ENCODE results near the gene SRCAP.

The SRCAP gene

DNA sequence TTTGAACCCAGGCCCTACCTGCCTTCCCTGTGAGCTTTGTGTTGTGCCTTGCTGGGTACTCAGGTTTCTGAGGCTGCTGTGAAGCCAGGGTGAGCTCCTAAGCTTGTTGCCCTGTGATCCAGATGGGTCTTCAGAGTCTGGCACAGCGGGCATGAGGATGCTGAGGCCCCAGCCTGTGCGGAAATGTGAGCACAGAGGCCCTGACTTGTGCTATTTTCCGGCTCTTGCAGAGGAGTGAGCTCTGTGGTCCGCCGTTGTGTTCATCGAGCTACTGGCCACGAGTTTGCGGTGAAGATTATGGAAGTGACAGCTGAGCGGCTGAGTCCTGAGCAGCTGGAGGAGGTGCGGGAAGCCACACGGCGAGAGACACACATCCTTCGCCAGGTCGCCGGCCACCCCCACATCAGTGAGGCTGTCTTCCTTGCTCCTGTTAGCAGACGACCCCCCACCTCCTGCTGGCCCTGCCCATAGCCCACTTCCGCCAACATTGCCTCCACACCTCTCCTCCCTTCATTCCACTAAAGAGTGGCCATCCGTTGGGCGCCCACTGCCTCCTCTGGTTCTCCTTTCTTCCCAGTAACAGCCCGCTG is 52.0 kb downstream of the SRCAP start:
- DNase-seq (ENCODE audit: low read depth): no peak
- no peak overlapping the region for H3K4me3 ChIP-seq (ENCODE audit: low read length)
- TF ChIP-seq CTCF (conservative IDR thresholded peaks at IDR 0.05; ENCODE audit: low read length): no peak

- DNase-seq (ENCODE audit: low read depth): no peak
- no peak for TF ChIP-seq CTCF (conservative IDR thresholded peaks at IDR 0.05; ENCODE audit: low read length)
- H3K4me3 ChIP-seq (ENCODE audit: low read length): no peak overlapping the region
These were observed 54.6 kb downstream of the SRCAP start for GRCh38 chr16:30753596-30753995.

DNA sequence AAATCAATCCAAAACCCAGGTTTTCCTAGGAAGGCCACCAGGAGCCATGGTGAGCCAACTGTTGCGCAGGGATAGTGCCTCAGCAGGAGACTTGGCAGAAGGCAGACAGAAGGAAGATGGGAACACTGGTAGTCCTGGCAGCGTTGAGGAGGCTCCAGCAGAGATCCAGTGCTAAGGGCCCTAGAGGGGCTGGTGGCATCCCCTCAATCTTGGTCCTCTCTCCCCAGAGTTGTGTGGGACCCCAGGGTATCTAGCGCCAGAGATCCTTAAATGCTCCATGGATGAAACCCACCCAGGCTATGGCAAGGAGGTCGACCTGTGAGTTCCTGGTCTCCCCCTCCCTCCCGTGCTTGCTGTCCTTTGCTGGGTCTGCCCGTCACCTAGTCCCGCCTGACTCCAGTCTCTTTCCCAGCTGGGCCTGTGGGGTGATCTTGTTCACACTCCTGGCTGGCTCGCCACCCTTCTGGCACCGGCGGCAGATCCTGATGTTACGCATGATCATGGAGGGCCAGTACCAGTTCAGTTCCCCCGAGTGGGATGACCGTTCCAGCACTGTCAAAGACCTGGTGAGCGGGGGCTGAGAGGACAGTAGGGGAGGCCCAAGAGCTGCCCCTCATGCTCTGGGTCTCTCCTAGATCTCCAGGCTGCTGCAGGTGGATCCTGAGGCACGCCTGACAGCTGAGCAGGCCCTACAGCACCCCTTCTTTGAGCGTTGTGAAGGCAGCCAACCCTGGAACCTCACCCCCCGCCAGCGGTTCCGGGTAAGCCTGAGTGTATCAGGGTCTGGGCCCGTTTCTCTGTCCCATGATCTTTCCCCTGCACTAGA is 57.2 kb downstream of the SRCAP start:
- no peak for DNase-seq (ENCODE audit: low read depth)
- TF ChIP-seq CTCF (conservative IDR thresholded peaks at IDR 0.05; ENCODE audit: low read length): no peak
- no peak overlapping the region for H3K4me3 ChIP-seq (ENCODE audit: low read length)

DNA sequence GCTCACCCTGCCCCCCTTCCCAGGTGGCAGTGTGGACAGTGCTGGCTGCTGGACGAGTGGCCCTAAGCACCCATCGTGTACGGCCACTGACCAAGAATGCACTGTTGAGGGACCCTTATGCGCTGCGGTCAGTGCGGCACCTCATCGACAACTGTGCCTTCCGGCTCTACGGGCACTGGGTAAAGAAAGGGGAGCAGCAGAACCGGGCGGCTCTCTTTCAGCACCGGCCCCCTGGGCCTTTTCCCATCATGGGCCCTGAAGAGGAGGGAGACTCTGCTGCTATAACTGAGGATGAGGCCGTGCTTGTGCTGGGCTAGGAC is 57.8 kb downstream of the SRCAP start:
- TF ChIP-seq CTCF (conservative IDR thresholded peaks at IDR 0.05; ENCODE audit: low read length): no peak
- no peak overlapping the region for H3K4me3 ChIP-seq (ENCODE audit: low read length)
- DNase-seq (ENCODE audit: low read depth): no peak

DNA sequence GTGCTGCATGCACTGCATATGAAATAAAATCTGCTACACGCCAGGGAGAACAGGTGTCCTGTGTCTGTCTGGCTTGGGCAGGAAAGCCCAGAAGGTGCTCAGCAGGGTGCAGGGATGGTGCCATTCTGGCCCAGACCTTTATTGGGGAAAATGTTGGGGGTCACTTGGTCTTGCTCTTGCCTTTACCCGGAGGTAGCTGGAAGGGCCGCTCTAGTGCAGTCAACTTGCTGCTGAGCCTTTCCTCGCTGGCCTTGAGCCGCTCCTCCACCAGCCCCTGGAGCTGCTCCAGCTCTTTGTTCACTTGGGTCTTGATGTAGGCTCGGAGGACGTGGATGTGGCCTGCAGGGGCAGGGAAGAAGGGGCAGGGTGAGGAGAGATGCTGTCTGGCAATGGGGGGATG is 58.3 kb downstream of the SRCAP start:
- no peak overlapping the region for H3K4me3 ChIP-seq (ENCODE audit: low read length)
- TF ChIP-seq CTCF (conservative IDR thresholded peaks at IDR 0.05; ENCODE audit: low read length): no peak
- DNase-seq (ENCODE audit: low read depth): no peak

DNA sequence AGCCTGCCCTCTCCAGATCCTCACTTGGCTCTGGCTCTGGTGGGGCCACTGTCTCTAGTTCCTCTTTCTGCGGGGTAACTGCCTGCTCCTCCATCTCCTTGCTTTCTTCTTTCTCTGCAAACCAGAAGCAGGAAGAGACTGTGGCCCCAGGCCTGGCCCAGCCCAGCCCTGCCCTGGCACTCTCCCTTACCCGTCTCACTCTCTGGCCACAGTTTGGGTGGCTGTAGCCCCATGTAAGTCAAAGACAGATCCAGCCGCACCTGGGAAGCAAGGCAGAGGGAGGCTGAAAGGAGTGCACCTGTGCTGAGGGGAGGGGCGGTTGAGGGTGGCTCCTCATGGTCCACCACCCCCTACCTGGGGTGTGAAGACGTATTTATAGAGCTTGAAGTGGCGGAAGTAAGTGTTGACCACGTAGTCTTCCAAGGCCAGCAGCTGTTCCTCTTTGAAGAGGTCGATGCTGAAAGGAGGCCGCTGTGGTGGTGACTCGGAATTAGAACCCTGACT is 60.1 kb downstream of the SRCAP start:
- no peak for TF ChIP-seq CTCF (conservative IDR thresholded peaks at IDR 0.05; ENCODE audit: low read length)
- H3K4me3 ChIP-seq (ENCODE audit: low read length): no peak overlapping the region
- DNase-seq (ENCODE audit: low read depth): no peak

DNA sequence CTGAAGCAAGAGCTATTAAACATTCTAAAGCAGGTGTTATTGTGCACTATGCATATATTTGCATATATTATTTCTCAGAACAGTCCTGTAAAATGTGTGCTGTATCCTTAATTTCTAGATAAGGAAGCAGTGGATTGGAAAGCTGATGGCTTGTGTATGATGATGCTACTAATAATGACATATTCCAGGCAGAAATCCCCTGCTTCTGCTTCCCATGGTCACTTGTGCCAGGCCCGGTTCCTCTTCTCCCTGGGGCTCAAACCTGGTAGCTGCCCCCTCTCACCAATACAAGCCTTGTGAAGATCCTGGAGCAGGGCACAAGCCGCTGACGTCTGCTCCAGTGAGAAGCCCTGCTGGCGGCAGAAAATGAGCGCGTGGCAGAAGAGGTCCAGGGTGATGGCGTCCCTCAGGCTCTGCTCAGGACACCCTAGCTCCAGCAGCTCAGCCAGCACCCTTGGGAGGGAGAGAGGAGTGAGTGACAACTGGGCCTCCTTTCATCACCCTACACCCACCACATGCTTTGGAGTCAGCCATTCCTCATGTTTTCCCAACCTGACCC is 61.1 kb downstream of the SRCAP start:
- no peak overlapping the region for H3K4me3 ChIP-seq (ENCODE audit: low read length)
- no peak for TF ChIP-seq CTCF (conservative IDR thresholded peaks at IDR 0.05; ENCODE audit: low read length)
- DNase-seq (ENCODE audit: low read depth): no peak

All from AG10803 (cell line).